ENCODE results near the gene STK17B.

GRCh38 chr2:196176142-196176738 is 4.9 kb upstream of the STK17B start:
- TF ChIP-seq POLR2AphosphoS5 (IDR thresholded peaks at IDR 0.05) (peak; percentile 50 to 95 (median 91)), CTCF (IDR thresholded peaks at IDR 0.05 in 8 of 11, conservative IDR thresholded peaks at IDR 0.05 in 3 of 11) (no peak)
